ENCODE measurements around the gene MAPK10. TPM values are rescaled to one million over a fixed set of nuclear protein-coding genes. Genes with fewer than 3 reads are reported as not detected.

MAPK10 gene
- total RNA-seq, 1 experiment from 2014 or later = 5.2 TPM

DNA sequence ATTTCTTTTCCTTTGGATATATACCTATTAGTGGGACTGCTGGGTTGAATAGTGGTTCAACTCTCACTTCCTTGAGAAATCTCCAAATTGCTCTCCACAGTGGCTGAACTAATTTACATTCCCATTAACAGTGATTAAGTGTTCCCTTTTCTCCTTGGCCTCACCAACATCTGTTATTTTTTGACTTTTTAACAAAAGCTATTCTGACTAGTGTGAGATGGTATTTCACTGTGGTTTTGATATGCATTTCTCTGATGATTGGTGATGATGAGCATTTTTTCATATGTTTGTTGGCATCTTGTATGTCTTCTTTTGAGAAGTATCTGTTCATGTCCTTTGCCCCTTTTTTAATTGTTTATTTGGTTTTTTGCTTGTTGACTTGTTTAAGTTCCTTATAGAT is 413.0 kb downstream of the MAPK10 start:
- TF ChIP-seq ZNF219 (CRISPR knock-in tag; IDR thresholded peaks at IDR 0.05; ENCODE audit: borderline replicate concordance) = no peak
- TF ChIP-seq, protein P1, sequence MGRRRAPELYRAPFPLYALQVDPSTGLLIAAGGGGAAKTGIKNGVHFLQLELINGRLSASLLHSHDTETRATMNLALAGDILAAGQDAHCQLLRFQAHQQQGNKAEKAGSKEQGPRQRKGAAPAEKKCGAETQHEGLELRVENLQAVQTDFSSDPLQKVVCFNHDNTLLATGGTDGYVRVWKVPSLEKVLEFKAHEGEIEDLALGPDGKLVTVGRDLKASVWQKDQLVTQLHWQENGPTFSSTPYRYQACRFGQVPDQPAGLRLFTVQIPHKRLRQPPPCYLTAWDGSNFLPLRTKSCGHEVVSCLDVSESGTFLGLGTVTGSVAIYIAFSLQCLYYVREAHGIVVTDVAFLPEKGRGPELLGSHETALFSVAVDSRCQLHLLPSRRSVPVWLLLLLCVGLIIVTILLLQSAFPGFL (CRISPR knock-in tag; IDR thresholded peaks at IDR 0.05; ENCODE audit: borderline replicate concordance) = no peak
- no peak for TF ChIP-seq FOXJ3 (CRISPR knock-in tag; IDR thresholded peaks at IDR 0.05; ENCODE audit: borderline replicate concordance)
- TF ChIP-seq SOX15 (CRISPR knock-in tag; IDR thresholded peaks at IDR 0.05) = no peak
- TF ChIP-seq ZNF121 (CRISPR knock-in tag; IDR thresholded peaks at IDR 0.05) = no peak
- Mint-ChIP-seq H3K27ac (no peak overlapping the region), H3K27me3 (ENCODE audit: low read depth) (no peaks in the 10 kb centered on the region), H3K4me3 (no peak overlapping the region), H3K36me3 (no peaks in the 10 kb centered on the region), H3K4me1 (peaks cover 4% of the 10 kb centered on the region), H3K9me3 (no peaks in the 10 kb centered on the region)
- POLR2A ChIA-PET = no interaction called here
- DNase-seq (ENCODE audit: low spot score) (no peak), ATAC-seq (no peak)
- CTCF ChIA-PET = no interaction called here

DNA sequence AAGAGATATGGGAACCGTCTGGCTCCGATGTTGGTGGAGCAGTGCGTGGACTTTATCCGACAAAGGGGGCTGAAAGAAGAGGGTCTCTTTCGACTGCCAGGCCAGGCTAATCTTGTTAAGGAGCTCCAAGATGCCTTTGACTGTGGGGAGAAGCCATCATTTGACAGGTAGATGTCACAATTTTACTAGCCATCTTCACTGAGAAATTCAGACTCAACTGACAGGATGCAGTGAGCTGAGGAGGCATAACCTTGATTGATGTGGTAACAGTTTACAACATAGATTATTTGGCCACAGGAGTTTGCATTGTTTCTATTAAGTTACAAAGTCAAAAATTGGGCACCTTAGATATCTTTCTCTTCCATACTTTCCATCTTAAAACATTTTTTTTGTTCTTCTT is 417.7 kb downstream of the MAPK10 start:
- H3K4me1 Mint-ChIP-seq = peaks cover 4% of the 10 kb centered on the region
- DNase-seq (ENCODE audit: low spot score) (no peak), ATAC-seq (no peak)
- ChIA-PET POLR2A (interaction anchor here (1.0 kb wide), 1 partner anchor 12 kb away, joined by 3 read pairs; no protein-coding TSS in a partner anchor), CTCF (no interaction called here)
- no peaks in the 10 kb centered on the region for H3K36me3 Mint-ChIP-seq
- TF ChIP-seq, protein P2, sequence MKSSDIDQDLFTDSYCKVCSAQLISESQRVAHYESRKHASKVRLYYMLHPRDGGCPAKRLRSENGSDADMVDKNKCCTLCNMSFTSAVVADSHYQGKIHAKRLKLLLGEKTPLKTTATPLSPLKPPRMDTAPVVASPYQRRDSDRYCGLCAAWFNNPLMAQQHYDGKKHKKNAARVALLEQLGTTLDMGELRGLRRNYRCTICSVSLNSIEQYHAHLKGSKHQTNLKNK (CRISPR knock-in tag; IDR thresholded peaks at IDR 0.05) = no peak
- no peaks in the 10 kb centered on the region for H3K9me3 Mint-ChIP-seq
- no peak overlapping the region for H3K4me3 Mint-ChIP-seq
- no peaks in the 10 kb centered on the region for H3K27me3 Mint-ChIP-seq (ENCODE audit: low read depth)
- no peak overlapping the region for H3K27ac Mint-ChIP-seq

DNA sequence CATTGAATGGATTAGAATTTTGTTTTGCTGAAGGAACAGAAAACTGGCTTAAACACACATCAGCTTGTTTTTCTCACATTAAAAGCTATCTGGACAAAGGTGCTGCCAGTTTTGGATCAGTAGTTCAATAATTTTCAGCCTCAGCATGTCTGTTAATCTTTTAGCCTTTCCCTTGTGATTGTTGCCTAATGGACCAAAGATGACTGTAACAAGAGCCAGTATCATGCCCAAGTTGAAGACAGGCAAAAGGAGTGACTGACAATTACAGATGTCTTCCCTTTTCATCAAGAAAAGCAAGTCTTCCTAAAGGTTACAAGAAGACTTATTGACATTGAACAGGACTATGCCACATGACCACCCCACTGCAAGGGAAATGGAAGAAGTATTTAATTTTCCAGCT is 419.7 kb downstream of the MAPK10 start:
- H3K36me3 Mint-ChIP-seq = no peaks in the 10 kb centered on the region
- ChIA-PET CTCF (no interaction called here), POLR2A (no interaction called here)
- H3K4me3 Mint-ChIP-seq = no peak overlapping the region
- H3K27me3 Mint-ChIP-seq (ENCODE audit: low read depth) = no peaks in the 10 kb centered on the region
- ATAC-seq = no peak
- no peaks in the 10 kb centered on the region for H3K4me1 Mint-ChIP-seq
- DNase-seq (ENCODE audit: low spot score) = no peak
- TF ChIP-seq, protein P3, sequence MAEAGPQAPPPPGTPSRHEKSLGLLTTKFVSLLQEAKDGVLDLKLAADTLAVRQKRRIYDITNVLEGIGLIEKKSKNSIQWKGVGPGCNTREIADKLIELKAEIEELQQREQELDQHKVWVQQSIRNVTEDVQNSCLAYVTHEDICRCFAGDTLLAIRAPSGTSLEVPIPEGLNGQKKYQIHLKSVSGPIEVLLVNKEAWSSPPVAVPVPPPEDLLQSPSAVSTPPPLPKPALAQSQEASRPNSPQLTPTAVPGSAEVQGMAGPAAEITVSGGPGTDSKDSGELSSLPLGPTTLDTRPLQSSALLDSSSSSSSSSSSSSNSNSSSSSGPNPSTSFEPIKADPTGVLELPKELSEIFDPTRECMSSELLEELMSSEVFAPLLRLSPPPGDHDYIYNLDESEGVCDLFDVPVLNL (CRISPR knock-in tag; IDR thresholded peaks at IDR 0.05; ENCODE audit: borderline replicate concordance, low read depth) = no peak
- TF ChIP-seq RORB (CRISPR knock-in tag; IDR thresholded peaks at IDR 0.05) = no peak
- TF ChIP-seq, protein P4, sequence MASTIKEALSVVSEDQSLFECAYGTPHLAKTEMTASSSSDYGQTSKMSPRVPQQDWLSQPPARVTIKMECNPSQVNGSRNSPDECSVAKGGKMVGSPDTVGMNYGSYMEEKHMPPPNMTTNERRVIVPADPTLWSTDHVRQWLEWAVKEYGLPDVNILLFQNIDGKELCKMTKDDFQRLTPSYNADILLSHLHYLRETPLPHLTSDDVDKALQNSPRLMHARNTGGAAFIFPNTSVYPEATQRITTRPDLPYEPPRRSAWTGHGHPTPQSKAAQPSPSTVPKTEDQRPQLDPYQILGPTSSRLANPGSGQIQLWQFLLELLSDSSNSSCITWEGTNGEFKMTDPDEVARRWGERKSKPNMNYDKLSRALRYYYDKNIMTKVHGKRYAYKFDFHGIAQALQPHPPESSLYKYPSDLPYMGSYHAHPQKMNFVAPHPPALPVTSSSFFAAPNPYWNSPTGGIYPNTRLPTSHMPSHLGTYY (CRISPR knock-in tag; IDR thresholded peaks at IDR 0.05) = no peak
- no peaks in the 10 kb centered on the region for H3K9me3 Mint-ChIP-seq
- H3K27ac Mint-ChIP-seq = no peak overlapping the region

Other genes starting within 250 kb of the MAPK10 start
- 42.5 to 49.7 TPM (median 44.0 TPM) in 3 replicates for gene PTPN13, start 234.3 kb upstream of the MAPK10 start, total RNA-seq (2021)

Measured in WTC11 (cell line).